ENCODE measurements around the gene ADAMTS7.
"Not testable (repeated sequence)": the region's sequence is repeated elsewhere in the genome, so short reads cannot be mapped to it uniquely, and the experiment has no call there.

ADAMTS7 gene

DNA sequence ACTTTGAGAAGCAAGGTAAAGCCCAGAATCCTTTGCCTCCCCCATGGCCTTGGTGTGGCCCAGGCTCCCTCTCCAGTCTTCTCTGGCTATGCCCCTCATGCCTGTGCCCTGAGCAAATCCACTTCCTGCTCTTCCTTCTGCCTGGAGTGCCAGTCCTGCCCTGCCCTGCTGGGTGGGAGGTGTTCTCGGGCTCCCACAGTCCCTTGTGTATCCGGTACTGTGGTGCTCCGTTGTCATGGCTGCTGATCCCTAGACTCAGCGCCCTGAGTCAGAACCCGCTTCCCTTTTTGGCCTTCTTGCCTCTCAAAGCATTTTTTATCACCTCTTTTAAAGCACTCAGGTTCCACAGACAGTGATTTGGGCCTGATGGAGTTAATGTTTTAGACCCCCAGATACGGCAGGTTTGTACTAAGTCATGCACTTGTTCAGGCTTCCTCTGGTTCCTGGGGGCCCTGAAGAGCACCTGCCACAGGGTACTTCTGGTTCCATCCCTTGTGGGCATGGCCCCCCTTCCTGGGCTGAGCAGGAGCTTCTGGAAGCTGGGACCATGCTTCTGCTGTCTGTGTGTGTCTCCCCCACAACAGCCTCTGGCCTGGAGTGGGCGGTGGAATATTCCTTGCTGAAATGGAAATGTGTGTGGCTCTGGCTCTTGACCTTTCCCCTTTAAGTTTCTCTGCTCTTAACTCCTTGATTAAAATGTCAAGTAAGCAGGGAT, 29.6 kb upstream of the ADAMTS7 start:
- H3K9me3 ChIP-seq (ENCODE audit: control insufficient read depth, insufficient read depth, low read depth, low read length) = no peaks in the 10 kb centered on the region
- POLR2A ChIA-PET = no interaction called here
- CTCF ChIA-PET = no interaction called here
- TF ChIP-seq ZNF311 (tag by site-specific recombination; IDR thresholded peaks at IDR 0.05; ENCODE audit: borderline replicate concordance) = no peak
- no peak for TF ChIP-seq SP7 (tag by site-specific recombination; IDR thresholded peaks at IDR 0.05)
- TF ChIP-seq ZNF510 (tag by site-specific recombination; IDR thresholded peaks at IDR 0.05; ENCODE audit: insufficient replicate concordance) = no peak
- no peak for TF ChIP-seq ZBTB20 (tag by site-specific recombination; IDR thresholded peaks at IDR 0.05)
- no peak for TF ChIP-seq SCRT1 (tag by site-specific recombination; IDR thresholded peaks at IDR 0.05; ENCODE audit: borderline replicate concordance)
- TF ChIP-seq ZNF701 (tag by site-specific recombination; IDR thresholded peaks at IDR 0.05) = no peak
- TF ChIP-seq ZFHX2 (tag by site-specific recombination; conservative IDR thresholded peaks at IDR 0.05) = peak; percentile 23; the same call in 1 of the 2 replicates
- H3K4me1 ChIP-seq (ENCODE audit: control insufficient read depth, insufficient read depth, low read length) = no peaks in the 10 kb centered on the region
- H3K4me3 ChIP-seq (ENCODE audit: low read depth, low read length) = no peak overlapping the region
- H3K27ac ChIP-seq (ENCODE audit: extremely low read depth, low read depth, low read length) = no peak overlapping the region
- no peaks in the 10 kb centered on the region for H3K36me3 ChIP-seq (ENCODE audit: control insufficient read depth in 2 of 2, insufficient read depth in 1 of 2, low read length in 2 of 2)

GRCh38 chr15:78839151-78839550, 27.9 kb upstream of the ADAMTS7 start:
- H3K27ac ChIP-seq (ENCODE audit: extremely low read depth, low read depth, low read length); H3K4me1 ChIP-seq (ENCODE audit: control insufficient read depth, insufficient read depth, low read length); H3K9me3 ChIP-seq (ENCODE audit: control insufficient read depth, insufficient read depth, low read depth, low read length); CTCF ChIA-PET; H3K4me3 ChIP-seq (ENCODE audit: low read depth, low read length); H3K36me3 ChIP-seq (ENCODE audit: control insufficient read depth in 2 of 2, insufficient read depth in 1 of 2, low read length in 2 of 2): not testable (repeated sequence)
- POLR2A ChIA-PET = interaction anchor here (0.6 kb wide), 1 partner anchor 37 kb away, joined by 3 read pairs; no protein-coding TSS in a partner anchor

GRCh38 chr15:78838489-78838888, 27.2 kb upstream of the ADAMTS7 start:
- ChIA-PET CTCF (interaction anchor here (0.6 kb wide), 1 partner anchor 38 kb away, joined by 4 read pairs; no protein-coding TSS in a partner anchor), POLR2A (interaction anchor here (0.6 kb wide), 1 partner anchor 36 kb away, joined by 3 read pairs; no protein-coding TSS in a partner anchor)
- Histone ChIP-seq H3K27ac (ENCODE audit: extremely low read depth, low read depth, low read length) (no peak overlapping the region), H3K36me3 (ENCODE audit: control insufficient read depth in 2 of 2, insufficient read depth in 1 of 2, low read length in 2 of 2) (no peaks in the 10 kb centered on the region), H3K4me1 (ENCODE audit: control insufficient read depth, insufficient read depth, low read length) (no peaks in the 10 kb centered on the region), H3K9me3 (ENCODE audit: control insufficient read depth, insufficient read depth, low read depth, low read length) (no peaks in the 10 kb centered on the region), H3K4me3 (ENCODE audit: low read depth, low read length) (no peak overlapping the region)
- TF ChIP-seq ZNF664 (tag by site-specific recombination; IDR thresholded peaks at IDR 0.05) (peak; percentile 49), ZNF157 (tag by site-specific recombination; IDR thresholded peaks at IDR 0.05) (no peak)

DNA sequence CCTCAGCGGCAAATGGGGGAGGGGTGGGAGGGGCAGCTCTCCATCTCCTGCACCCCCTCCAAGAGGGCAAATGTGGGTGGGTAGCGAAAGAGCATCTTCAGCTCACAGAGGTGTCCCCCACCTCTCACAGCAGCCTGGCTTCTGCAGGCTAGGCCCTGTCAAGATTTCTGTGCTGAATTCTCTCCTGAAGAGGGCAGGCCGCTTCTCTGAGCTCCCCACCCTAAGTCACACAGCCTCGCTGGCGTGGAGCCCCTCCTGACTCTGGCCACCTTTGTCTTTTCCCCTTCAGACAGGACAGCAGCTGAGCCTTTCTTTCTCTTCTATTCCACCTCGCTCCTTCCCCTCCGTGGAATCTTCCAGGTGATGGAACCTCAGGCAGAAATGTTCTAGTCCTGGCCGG, 26.3 kb upstream of the ADAMTS7 start:
- ChIA-PET CTCF (interaction anchor here (0.6 kb wide), 1 partner anchor 15 kb away, joined by 3 read pairs; no protein-coding TSS in a partner anchor), POLR2A (no interaction called here)
- no peak overlapping the region for H3K27ac ChIP-seq (ENCODE audit: extremely low read depth, low read depth, low read length)
- no peaks in the 10 kb centered on the region for H3K36me3 ChIP-seq (ENCODE audit: control insufficient read depth in 2 of 2, insufficient read depth in 1 of 2, low read length in 2 of 2)
- H3K4me3 ChIP-seq (ENCODE audit: low read depth, low read length) = no peak overlapping the region
- no peaks in the 10 kb centered on the region for H3K4me1 ChIP-seq (ENCODE audit: control insufficient read depth, insufficient read depth, low read length)
- H3K9me3 ChIP-seq (ENCODE audit: control insufficient read depth, insufficient read depth, low read depth, low read length) = no peaks in the 10 kb centered on the region
- TF ChIP-seq PRDM2 (tag by site-specific recombination; IDR thresholded peaks at IDR 0.05; ENCODE audit: borderline replicate concordance) (no peak), ZNF121 (tag by site-specific recombination; IDR thresholded peaks at IDR 0.05) (no peak), ZNF530 (tag by site-specific recombination; IDR thresholded peaks at IDR 0.05; ENCODE audit: low read depth) (no peak), ZNF146 (tag by site-specific recombination; IDR thresholded peaks at IDR 0.05) (no peak), ZNF621 (tag by site-specific recombination; IDR thresholded peaks at IDR 0.05) (no peak), ZNF701 (tag by site-specific recombination; IDR thresholded peaks at IDR 0.05) (no peak), PRDM1 (tag by site-specific recombination; IDR thresholded peaks at IDR 0.05) (no peak), ZNF157 (tag by site-specific recombination; IDR thresholded peaks at IDR 0.05) (no peak), ZNF843 (tag by site-specific recombination; IDR thresholded peaks at IDR 0.05) (no peak), ZNF488 (tag by site-specific recombination; IDR thresholded peaks at IDR 0.05) (no peak), TRIM28 (IDR thresholded peaks at IDR 0.05; ENCODE audit: borderline replicate concordance, low read length) (no peak), ZNF19 (tag by site-specific recombination; IDR thresholded peaks at IDR 0.05; ENCODE audit: low read depth) (no peak)
- TF ChIP-seq, protein P1, sequence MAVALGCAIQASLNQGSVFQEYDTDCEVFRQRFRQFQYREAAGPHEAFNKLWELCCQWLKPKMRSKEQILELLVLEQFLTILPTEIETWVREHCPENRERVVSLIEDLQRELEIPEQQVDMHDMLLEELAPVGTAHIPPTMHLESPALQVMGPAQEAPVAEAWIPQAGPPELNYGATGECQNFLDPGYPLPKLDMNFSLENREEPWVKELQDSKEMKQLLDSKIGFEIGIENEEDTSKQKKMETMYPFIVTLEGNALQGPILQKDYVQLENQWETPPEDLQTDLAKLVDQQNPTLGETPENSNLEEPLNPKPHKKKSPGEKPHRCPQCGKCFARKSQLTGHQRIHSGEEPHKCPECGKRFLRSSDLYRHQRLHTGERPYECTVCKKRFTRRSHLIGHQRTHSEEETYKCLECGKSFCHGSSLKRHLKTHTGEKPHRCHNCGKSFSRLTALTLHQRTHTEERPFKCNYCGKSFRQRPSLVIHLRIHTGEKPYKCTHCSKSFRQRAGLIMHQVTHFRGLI (tag by site-specific recombination; IDR thresholded peaks at IDR 0.05) = no peak
